ENCODE data around the gene NEK7. TPM values are rescaled to one million over a fixed set of nuclear protein-coding genes. Genes with fewer than 3 reads are reported as not detected.

The NEK7 gene
- total and polyA plus RNA-seq, 4 donors, result 60.1 to 164 (median 106) TPM

GRCh38 chr1:198254948-198255347 lies 98.2 kb downstream of the NEK7 start:
- Histone ChIP-seq H3K27me3 (ENCODE audit: control insufficient read depth in 1 of 2, insufficient read depth in 2 of 2, low read length in 1 of 2) (no peaks in the 10 kb centered on the region), H3K4me3 (ENCODE audit: low read length in 2 of 2) (no peak overlapping the region), H3K4me1 (ENCODE audit: control insufficient read depth in 1 of 2, insufficient read depth in 2 of 2, low read length in 2 of 2) (peaks cover 2% of the 10 kb centered on the region in 2 donors), H3K27ac (ENCODE audit: low read depth in 1 of 2, low read length in 2 of 2) (no peak overlapping the region), H3K9me3 (ENCODE audit: control insufficient read depth, low read length) (no peaks in the 10 kb centered on the region), H3K36me3 (ENCODE audit: control insufficient read depth in 1 of 2, insufficient read depth in 2 of 2, low read length in 1 of 2) (no peaks in the 10 kb centered on the region)
- ATAC-seq (ENCODE audit: low FRiP score) (no peak), DNase-seq (no peak)
- 0 to 14% methylated on average over 1 of the region's 1 CpG for WGBS, 2 donors
- intact Hi-C loops (cut with DNase I), result no loop called here

- peaks cover 2% of the 10 kb centered on the region in 2 donors for H3K4me1 ChIP-seq (ENCODE audit: control insufficient read depth in 1 of 2, insufficient read depth in 2 of 2, low read length in 2 of 2)
- no peak for ATAC-seq (ENCODE audit: low FRiP score)
- H3K4me3 ChIP-seq (ENCODE audit: low read length in 2 of 2), result no peak overlapping the region
- no peaks in the 10 kb centered on the region for H3K36me3 ChIP-seq (ENCODE audit: control insufficient read depth in 1 of 2, insufficient read depth in 2 of 2, low read length in 1 of 2)
- intact Hi-C loops (cut with DNase I), result no loop called here
- WGBS, 2 donors, result 99 to 100% methylated on average over 1 of the region's 1 CpG
- H3K27me3 ChIP-seq (ENCODE audit: control insufficient read depth in 1 of 2, insufficient read depth in 2 of 2, low read length in 1 of 2), result no peaks in the 10 kb centered on the region
- no peaks in the 10 kb centered on the region for H3K9me3 ChIP-seq (ENCODE audit: control insufficient read depth, low read length)
- no peak overlapping the region for H3K27ac ChIP-seq (ENCODE audit: low read depth in 1 of 2, low read length in 2 of 2)
- DNase-seq, result no peak
These were observed 99.0 kb downstream of the NEK7 start for GRCh38 chr1:198255784-198256183.

GRCh38 chr1:198258491-198258890 lies 101.7 kb downstream of the NEK7 start:
- Histone ChIP-seq H3K27me3 (ENCODE audit: control insufficient read depth in 1 of 2, insufficient read depth in 2 of 2, low read length in 1 of 2) (no peaks in the 10 kb centered on the region), H3K27ac (ENCODE audit: low read depth in 1 of 2, low read length in 2 of 2) (no peak overlapping the region), H3K9me3 (ENCODE audit: control insufficient read depth, low read length) (no peaks in the 10 kb centered on the region), H3K36me3 (ENCODE audit: control insufficient read depth in 1 of 2, insufficient read depth in 2 of 2, low read length in 1 of 2) (no peaks in the 10 kb centered on the region), H3K4me3 (ENCODE audit: low read length in 2 of 2) (no peak overlapping the region), H3K4me1 (ENCODE audit: control insufficient read depth in 1 of 2, insufficient read depth in 2 of 2, low read length in 2 of 2) (peaks cover 2% of the 10 kb centered on the region in 2 donors)
- DNase-seq (no peak), ATAC-seq (ENCODE audit: low FRiP score) (no peak)
- intact Hi-C loops (cut with DNase I), result no loop called here

GRCh38 chr1:198259333-198260074 lies 102.7 kb downstream of the NEK7 start:
- peaks cover 2% of the 10 kb centered on the region in 2 donors for H3K4me1 ChIP-seq (ENCODE audit: control insufficient read depth in 1 of 2, insufficient read depth in 2 of 2, low read length in 2 of 2)
- ATAC-seq (ENCODE audit: low FRiP score) (no peak), DNase-seq (no peak)
- WGBS, 2 donors, result 79 to 92% methylated on average over 3 of the region's 3 CpGs
- H3K36me3 ChIP-seq (ENCODE audit: control insufficient read depth in 1 of 2, insufficient read depth in 2 of 2, low read length in 1 of 2), result no peaks in the 10 kb centered on the region
- no peak overlapping the region for H3K27ac ChIP-seq (ENCODE audit: low read depth in 1 of 2, low read length in 2 of 2)
- intact Hi-C loops (cut with DNase I), result loop anchor here (10.0 kb wide), 2 partner anchors 105 to 165 kb away; partner anchors contain the start of gene NEK7 (in 1 of the 2)
- no peak overlapping the region for H3K4me3 ChIP-seq (ENCODE audit: low read length in 2 of 2)
- no peaks in the 10 kb centered on the region for H3K27me3 ChIP-seq (ENCODE audit: control insufficient read depth in 1 of 2, insufficient read depth in 2 of 2, low read length in 1 of 2)
- H3K9me3 ChIP-seq (ENCODE audit: control insufficient read depth, low read length), result no peaks in the 10 kb centered on the region

GRCh38 chr1:198261886-198262285 lies 105.1 kb downstream of the NEK7 start:
- no peak for ATAC-seq (ENCODE audit: low FRiP score)
- no peaks in the 10 kb centered on the region for H3K36me3 ChIP-seq (ENCODE audit: control insufficient read depth in 1 of 2, insufficient read depth in 2 of 2, low read length in 1 of 2)
- H3K27ac ChIP-seq (ENCODE audit: low read depth in 1 of 2, low read length in 2 of 2), result no peak overlapping the region
- DNase-seq, result no peak
- no peak overlapping the region for H3K4me3 ChIP-seq (ENCODE audit: low read length in 2 of 2)
- peaks cover 2% of the 10 kb centered on the region in 2 donors for H3K4me1 ChIP-seq (ENCODE audit: control insufficient read depth in 1 of 2, insufficient read depth in 2 of 2, low read length in 2 of 2)
- no peaks in the 10 kb centered on the region for H3K9me3 ChIP-seq (ENCODE audit: control insufficient read depth, low read length)
- intact Hi-C loops (cut with DNase I), result loop anchor here (10.0 kb wide), 2 partner anchors 107 to 167 kb away; partner anchors contain the start of gene NEK7 (in 1 of the 2)
- H3K27me3 ChIP-seq (ENCODE audit: control insufficient read depth in 1 of 2, insufficient read depth in 2 of 2, low read length in 1 of 2), result no peaks in the 10 kb centered on the region

GRCh38 chr1:198263186-198263585 lies 106.4 kb downstream of the NEK7 start:
- no peaks in the 10 kb centered on the region for H3K27me3 ChIP-seq (ENCODE audit: control insufficient read depth in 1 of 2, insufficient read depth in 2 of 2, low read length in 1 of 2)
- no peak for ATAC-seq (ENCODE audit: low FRiP score)
- H3K27ac ChIP-seq (ENCODE audit: low read depth in 1 of 2, low read length in 2 of 2), result no peak overlapping the region
- H3K4me1 ChIP-seq (ENCODE audit: control insufficient read depth in 1 of 2, insufficient read depth in 2 of 2, low read length in 2 of 2), result peaks cover 2 to 3% of the 10 kb centered on the region in 2 donors
- H3K36me3 ChIP-seq (ENCODE audit: control insufficient read depth in 1 of 2, insufficient read depth in 2 of 2, low read length in 1 of 2), result no peaks in the 10 kb centered on the region
- 51 to 58% methylated on average over 5 of the region's 5 CpGs for WGBS, 2 donors
- no peaks in the 10 kb centered on the region for H3K9me3 ChIP-seq (ENCODE audit: control insufficient read depth, low read length)
- DNase-seq, result no peak
- intact Hi-C loops (cut with DNase I), result loop anchor here (10.0 kb wide), 2 partner anchors 108 to 168 kb away; partner anchors contain the start of gene NEK7 (in 1 of the 2)
- H3K4me3 ChIP-seq (ENCODE audit: low read length in 2 of 2), result no peak overlapping the region

- Histone ChIP-seq H3K4me1 (ENCODE audit: control insufficient read depth in 1 of 2, insufficient read depth in 2 of 2, low read length in 2 of 2) (peaks cover 2 to 9% of the 10 kb centered on the region in 2 donors), H3K9me3 (ENCODE audit: control insufficient read depth, low read length) (no peaks in the 10 kb centered on the region), H3K27me3 (ENCODE audit: control insufficient read depth in 1 of 2, insufficient read depth in 2 of 2, low read length in 1 of 2) (no peaks in the 10 kb centered on the region), H3K36me3 (ENCODE audit: control insufficient read depth in 1 of 2, insufficient read depth in 2 of 2, low read length in 1 of 2) (no peaks in the 10 kb centered on the region), H3K4me3 (ENCODE audit: low read length in 2 of 2) (no peak overlapping the region), H3K27ac (ENCODE audit: low read depth in 1 of 2, low read length in 2 of 2) (no peak overlapping the region)
- intact Hi-C loops (cut with DNase I), result loop anchor here (10.0 kb wide), 2 partner anchors 109 to 169 kb away; partner anchors contain the start of gene NEK7 (in 1 of the 2)
- no peak for ATAC-seq (ENCODE audit: low FRiP score)
- DNase-seq, result no peak
These were observed 107.5 kb downstream of the NEK7 start for GRCh38 chr1:198264282-198264681.

- no peaks in the 10 kb centered on the region for H3K27me3 ChIP-seq (ENCODE audit: control insufficient read depth in 1 of 2, insufficient read depth in 2 of 2, low read length in 1 of 2)
- H3K27ac ChIP-seq (ENCODE audit: low read depth in 1 of 2, low read length in 2 of 2), result no peak overlapping the region
- ATAC-seq (ENCODE audit: low FRiP score), result no peak
- H3K4me1 ChIP-seq (ENCODE audit: control insufficient read depth in 1 of 2, insufficient read depth in 2 of 2, low read length in 2 of 2), result peaks cover 0 to 8% of the 10 kb centered on the region in 2 donors
- WGBS, 2 donors, result 58 to 63% methylated on average over 3 of the region's 3 CpGs
- intact Hi-C loops (cut with DNase I), result loop anchor here (10.0 kb wide), 2 partner anchors 110 to 170 kb away; partner anchors contain the start of gene NEK7 (in 1 of the 2)
- H3K9me3 ChIP-seq (ENCODE audit: control insufficient read depth, low read length), result no peaks in the 10 kb centered on the region
- DNase-seq, result no peak
- H3K36me3 ChIP-seq (ENCODE audit: control insufficient read depth in 1 of 2, insufficient read depth in 2 of 2, low read length in 1 of 2), result no peaks in the 10 kb centered on the region
- no peak overlapping the region for H3K4me3 ChIP-seq (ENCODE audit: low read length in 2 of 2)
These were observed 108.4 kb downstream of the NEK7 start for GRCh38 chr1:198265073-198265661.

- Histone ChIP-seq H3K27ac (ENCODE audit: low read depth in 1 of 2, low read length in 2 of 2) (no peak overlapping the region), H3K27me3 (ENCODE audit: control insufficient read depth in 1 of 2, insufficient read depth in 2 of 2, low read length in 1 of 2) (no peaks in the 10 kb centered on the region), H3K4me3 (ENCODE audit: low read length in 2 of 2) (no peak overlapping the region), H3K9me3 (ENCODE audit: control insufficient read depth, low read length) (no peaks in the 10 kb centered on the region), H3K36me3 (ENCODE audit: control insufficient read depth in 1 of 2, insufficient read depth in 2 of 2, low read length in 1 of 2) (no peaks in the 10 kb centered on the region), H3K4me1 (ENCODE audit: control insufficient read depth in 1 of 2, insufficient read depth in 2 of 2, low read length in 2 of 2) (peaks cover 0 to 8% of the 10 kb centered on the region in 2 donors)
- DNase-seq, result no peak
- no peak for ATAC-seq (ENCODE audit: low FRiP score)
- intact Hi-C loops (cut with DNase I), result loop anchor here (10.0 kb wide), 2 partner anchors 112 to 172 kb away; partner anchors contain the start of gene NEK7 (in 1 of the 2)
These were observed 110.3 kb downstream of the NEK7 start for GRCh38 chr1:198267056-198267455.

Data from aorta (tissue), 5 donors.